HepG2 (cell line): Measurements from ENCODE around the gene HEXA. TPM values are rescaled to one million over a fixed set of nuclear protein-coding genes. Genes with fewer than 3 reads are reported as not detected.

Source experiments
- ATAC-seq: fragments of 200-7000 bp; cut with Tn5 transposase; 3 replicates; pipeline ENCODE4 v1.9.1; 2020; ENCODE audit warnings: mild to moderate bottlenecking, moderate library complexity
- BruUV-seq: library from RNA; stranded (reverse); fragments of 400-500 nt; replicated peaks from 2 replicates; lab custom pipeline; 2021; lab: Mats Ljungman, UMichigan
- CTCF ChIA-PET: fragments of 300-600 bp; formaldehyde crosslinking; extraction: SDS; loops from one replicate; lab custom pipeline; 2021; ENCODE audit warnings: low total read pairs, inconsistent platforms, low intra/inter-chr PET ratio; lab: Yijun Ruan, JAX
- POLR2A ChIA-PET: fragments of 350-600 bp; sonication (Branson Sonifier 250); formaldehyde crosslinking; loops from one replicate; lab custom pipeline; 2020; ENCODE audit warnings: antibody characterized with exemption, inconsistent platforms; lab: Yijun Ruan, JAX
- DNase-seq: peaks from one replicate; pipeline ENCODE4 v3.0.0-alpha.2; 2015; ENCODE audit warnings: low spot score
- FAIRE-seq: peaks from 3 replicates; lab custom pipeline; 2011; peaks lifted over from hg19 to GRCh38; lab: Jason Lieb, UNC
- H2AFZ ChIP-seq: one replicate; pipeline ENCODE4 v1.6.1; 2011; ENCODE audit warnings: low read length, inconsistent platforms
- H3K27ac ChIP-seq: fragments of 300-600 bp; 3 replicates; pipeline ENCODE4 v1.8.0; 2011; ENCODE audit warnings: mixed run types, mild to moderate bottlenecking, mixed read lengths, low read length, inconsistent platforms; ENCODE audit not compliant: insufficient read depth; ENCODE audit errors: extremely low read length
- H3K27me3 ChIP-seq, 2 experiments: fragments of 200-600 bp in 1 of 2; 2 replicates in 1 of 2; 3 replicates in 1 of 2; pipeline versions ENCODE4 v1.6.0 to v1.8.0; 2011; ENCODE audit warnings: low read length in 2 of 2, mild to moderate bottlenecking in 2 of 2, moderate library complexity in 2 of 2, inconsistent platforms in 1 of 2; ENCODE audit not compliant: insufficient read depth in 2 of 2, control insufficient read depth in 1 of 2
- H3K36me3 ChIP-seq, 2 experiments: fragments of 200-600 bp in 1 of 2; replicated peaks in 1 of 2; 2 replicates in 1 of 2; 3 replicates in 1 of 2; pipeline versions ENCODE4 v1.5.1 to v1.8.0; 2011; ENCODE audit warnings: low read length in 2 of 2, inconsistent platforms in 1 of 2; ENCODE audit not compliant: insufficient read depth in 2 of 2, control insufficient read depth in 1 of 2
- H3K4me1 ChIP-seq: 2 replicates; pipeline ENCODE4 v1.5.1; 2012; ENCODE audit warnings: low read length, inconsistent platforms; ENCODE audit not compliant: insufficient read depth
- H3K4me2 ChIP-seq: 2 replicates; pipeline ENCODE4 v1.6.0; 2011; ENCODE audit warnings: low read depth, low read length, inconsistent platforms
- H3K4me3 ChIP-seq, 3 experiments: fragments of 200-600 bp in 1 of 3; sonication (generic), shearing (Covaris generic) in 1 of 3; replicated peaks in 1 of 3; 2 replicates each; pipeline ENCODE4 v1.5.1; 2011 to 2016; ENCODE audit warnings: low read length in 3 of 3, inconsistent platforms in 2 of 3, low read depth in 2 of 3, mild to moderate bottlenecking in 2 of 3, control low read depth in 1 of 3, mixed read lengths in 1 of 3; ENCODE audit not compliant: insufficient read depth in 1 of 3
- H3K79me2 ChIP-seq: one replicate; pipeline ENCODE4 v1.6.1; 2011; ENCODE audit warnings: low read length, inconsistent platforms; ENCODE audit not compliant: insufficient read depth
- H3K9ac ChIP-seq: 2 replicates; pipeline ENCODE4 v1.6.0; 2011; ENCODE audit warnings: mild to moderate bottlenecking, low read depth, low read length, inconsistent platforms; ENCODE audit not compliant: insufficient read depth
- H3K9me3 ChIP-seq: 2 replicates; pipeline ENCODE4 v1.5.1; 2012; ENCODE audit warnings: mild to moderate bottlenecking, low read length
- H4K20me1 ChIP-seq: 2 replicates; pipeline ENCODE4 v1.6.0; 2011; ENCODE audit warnings: inconsistent platforms, mild to moderate bottlenecking, low read length, moderate library complexity; ENCODE audit not compliant: insufficient read depth
- BRD4 ChIP-seq: sonication (generic); formaldehyde crosslinking; IDR thresholded peaks from 2 replicates; pipeline ENCODE4 v1.4.0; 2020; ENCODE audit warnings: missing genetic modification reagents
- GZF1 ChIP-seq: sonication (generic); formaldehyde crosslinking; IDR thresholded peaks from 2 replicates; pipeline ENCODE4 v1.5.1; 2020; ENCODE audit warnings: mild to moderate bottlenecking, missing genetic modification reagents
- MED13 ChIP-seq: sonication (generic); formaldehyde crosslinking; IDR thresholded peaks from 2 replicates; pipeline ENCODE4 v1.5.0; 2020; ENCODE audit warnings: missing genetic modification reagents
- MYNN ChIP-seq: sonication (generic); formaldehyde crosslinking; IDR thresholded peaks from 2 replicates; pipeline ENCODE4 v1.4.0; 2020; ENCODE audit warnings: mild to moderate bottlenecking, low read depth, missing genetic modification reagents
- NFE2L2 ChIP-seq: fragments of 150-350 bp; IDR thresholded peaks from 2 replicates; pipeline ENCODE4 v1.6.1; 2014; ENCODE audit warnings: low read length
- NR2C2 ChIP-seq: sonication (generic); formaldehyde crosslinking; IDR thresholded peaks from 2 replicates; pipeline ENCODE4 v1.4.0; 2020; ENCODE audit warnings: missing genetic modification reagents, mild to moderate bottlenecking, moderate library complexity, borderline replicate concordance
- RXRB ChIP-seq: IDR thresholded peaks from 2 replicates; pipeline ENCODE4 v1.6.1; 2016; ENCODE audit warnings: borderline replicate concordance, missing genetic modification reagents, missing compliant biosample characterization
- SMARCE1 ChIP-seq: fragments of 450-650 bp; IDR thresholded peaks from 2 replicates; pipeline ENCODE4 v1.6.1; 2017; ENCODE audit warnings: borderline replicate concordance
- SNRNP70 ChIP-seq: fragments of 200-400 bp; formaldehyde crosslinking; IDR thresholded peaks from 2 replicates; pipeline ENCODE4 v1.6.1; 2017; ENCODE audit warnings: mild to moderate bottlenecking, low read depth, low read length, moderate library complexity
- TBX2 ChIP-seq: sonication (generic); formaldehyde crosslinking; IDR thresholded peaks from 2 replicates; pipeline ENCODE4 v1.5.0; 2020; ENCODE audit warnings: missing genetic modification reagents, mild to moderate bottlenecking, borderline replicate concordance
- YY1 ChIP-seq: IDR thresholded peaks from 2 replicates; pipeline ENCODE4 v1.6.1; 2011; ENCODE audit warnings: low read length, low read depth, moderate library complexity, mild to moderate bottlenecking; ENCODE audit not compliant: insufficient read depth, insufficient replicate concordance
- ZNF598 ChIP-seq: sonication (generic); formaldehyde crosslinking; IDR thresholded peaks from 2 replicates; pipeline ENCODE4 v1.5.1; 2020; ENCODE audit warnings: mild to moderate bottlenecking, missing genetic modification reagents, borderline replicate concordance
- ZNF605 ChIP-seq: sonication (generic); formaldehyde crosslinking; IDR thresholded peaks from 2 replicates; pipeline ENCODE4 v1.8.0; 2022; ENCODE audit warnings: mild to moderate bottlenecking, missing genetic modification reagents
- ZNF672 ChIP-seq: sonication (generic); formaldehyde crosslinking; IDR thresholded peaks from 2 replicates; pipeline ENCODE4 v1.8.1; 2022; ENCODE audit warnings: missing genetic modification reagents
- WGBS: methylation state at CpG from one replicate; pipeline ENCODE4 v1.1.6; 2017; ENCODE audit warnings: low lambda C conversion rate; 5-methylcytosine and 5-hydroxymethylcytosine counted together
- in situ Hi-C: cut with HindIII; loops from 2 replicates; pipeline ENCODE4 v1.10.0; 2017; ENCODE audit warnings: low pct_unique_long_range_greater_than_20kb; ENCODE audit not compliant: extremely low pct_ligation_motif_present
- intact Hi-C: fragments of 100-400 bp; cut with micrococcal nuclease; formaldehyde crosslinking; loops from one replicate; pipeline ENCODE4 v1.10.0; 2022; ENCODE audit not compliant: unreplicated experiment
- polyA plus RNA-seq, 8 experiments: library from polyadenylated mRNA; depleted of rRNA in 3 of 8; stranded (reverse) in 7 of 8; unstranded in 1 of 8; fragments of >200 nt; fragmentation: Illumina TruSeq in 4 of 8; extraction: Trizol in 4 of 8; gene quantifications; 2 replicates each; pipeline versions ENCODE4 v1.2.1 to v1.2.3, GENCODE V29; 2011 to 2016; ENCODE audit warnings: low read depth in 4 of 8, missing spikeins in 1 of 8, mixed read lengths in 1 of 8; ENCODE audit not compliant: insufficient read depth in 1 of 8
- total RNA-seq, 5 experiments: library from RNA; depleted of rRNA; stranded (reverse); fragments of >200 nt; fragmentation: Illumina TruSeq; extraction: Trizol; gene quantifications; 2 replicates each; pipeline ENCODE4 v1.2.3, GENCODE V29; 2016; ENCODE audit warnings: low read depth in 1 of 5
- TF ChIP-seq, protein P1 (sequence below): sonication (generic); formaldehyde crosslinking; IDR thresholded peaks from 2 replicates; pipeline ENCODE4 v1.4.0; 2020; ENCODE audit warnings: missing genetic modification reagents
- TF ChIP-seq, protein P2 (sequence below): sonication (generic); formaldehyde crosslinking; IDR thresholded peaks from 2 replicates; pipeline ENCODE4 v1.5.0; 2020; ENCODE audit warnings: missing genetic modification reagents
- TF ChIP-seq, protein P3 (sequence below): sonication (generic); formaldehyde crosslinking; IDR thresholded peaks from 2 replicates; pipeline ENCODE4 v1.8.1; 2023; ENCODE audit warnings: mild to moderate bottlenecking, inconsistent platforms, moderate library complexity, missing genetic modification reagents, borderline replicate concordance

The HEXA gene
- total and polyA plus RNA-seq, 2 of the 13 experiments (the other 11 are each of a cell fraction or from before 2014, with no cell fraction given): 106 to 219 TPM

DNA sequence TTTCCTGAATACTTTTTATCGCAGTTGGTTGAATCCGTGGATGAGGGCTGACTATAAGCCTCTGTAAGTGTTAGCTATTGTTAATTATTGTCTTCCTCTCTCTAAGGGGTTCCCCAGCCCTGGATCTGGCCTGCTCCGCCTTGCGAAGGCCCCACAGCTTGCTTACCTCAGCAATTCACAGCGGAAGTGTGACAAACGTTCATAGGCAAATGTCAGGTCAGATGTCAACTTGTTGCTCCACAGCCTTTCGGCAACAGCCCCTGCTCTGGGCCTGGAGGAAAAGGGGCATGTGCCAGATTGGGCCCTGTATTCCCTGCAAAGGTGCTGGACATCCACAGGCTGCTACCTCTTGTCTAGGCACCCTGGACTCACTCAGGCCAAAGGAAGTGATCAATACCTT is 30.5 kb downstream of the HEXA start:
- Histone ChIP-seq H4K20me1 (no peaks in the 10 kb centered on the region), H3K27me3 (no peaks in the 10 kb centered on the region), H2AFZ (no peak overlapping the region), H3K9ac (no peak overlapping the region), H3K4me3 (no peak overlapping the region), H3K36me3 (peaks cover 37 to 53% of the 10 kb centered on the region in 2 experiments), H3K27ac (no peak overlapping the region), H3K79me2 (no peaks in the 10 kb centered on the region), H3K4me2 (no peak overlapping the region), H3K4me1 (peaks cover 9% of the 10 kb centered on the region; the same call in 1 of the 2 replicates), H3K9me3 (no peaks in the 10 kb centered on the region)
- no peak for ATAC-seq
- FAIRE-seq: no peak
- BruUV-seq: TSS peak; percentile 11
- no peak for DNase-seq
- in situ Hi-C loops: no loop called here
- intact Hi-C loops: loop anchor here (10.0 kb wide), 1 partner anchor 190 kb away; no protein-coding TSS in a partner anchor
- 91% methylated on average over 6 of the region's 7 CpGs for WGBS
- TF ChIP-seq MYNN (CRISPR knock-in tag) (no peak), MED13 (CRISPR knock-in tag) (no peak), YY1 (no peak), RXRB (CRISPR knock-in tag) (no peak), BRD4 (no peak), SNRNP70 (no peak), ZNF672 (CRISPR knock-in tag) (no peak), ZNF598 (CRISPR knock-in tag) (no peak), NFE2L2 (no peak), TBX2 (CRISPR knock-in tag) (no peak), NR2C2 (no peak), ZNF605 (no peak), SMARCE1 (no peak), GZF1 (no peak)
- TF ChIP-seq, protein P1, sequence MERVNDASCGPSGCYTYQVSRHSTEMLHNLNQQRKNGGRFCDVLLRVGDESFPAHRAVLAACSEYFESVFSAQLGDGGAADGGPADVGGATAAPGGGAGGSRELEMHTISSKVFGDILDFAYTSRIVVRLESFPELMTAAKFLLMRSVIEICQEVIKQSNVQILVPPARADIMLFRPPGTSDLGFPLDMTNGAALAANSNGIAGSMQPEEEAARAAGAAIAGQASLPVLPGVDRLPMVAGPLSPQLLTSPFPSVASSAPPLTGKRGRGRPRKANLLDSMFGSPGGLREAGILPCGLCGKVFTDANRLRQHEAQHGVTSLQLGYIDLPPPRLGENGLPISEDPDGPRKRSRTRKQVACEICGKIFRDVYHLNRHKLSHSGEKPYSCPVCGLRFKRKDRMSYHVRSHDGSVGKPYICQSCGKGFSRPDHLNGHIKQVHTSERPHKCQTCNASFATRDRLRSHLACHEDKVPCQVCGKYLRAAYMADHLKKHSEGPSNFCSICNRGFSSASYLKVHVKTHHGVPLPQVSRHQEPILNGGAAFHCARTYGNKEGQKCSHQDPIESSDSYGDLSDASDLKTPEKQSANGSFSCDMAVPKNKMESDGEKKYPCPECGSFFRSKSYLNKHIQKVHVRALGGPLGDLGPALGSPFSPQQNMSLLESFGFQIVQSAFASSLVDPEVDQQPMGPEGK: no peak
- TF ChIP-seq, protein P2, sequence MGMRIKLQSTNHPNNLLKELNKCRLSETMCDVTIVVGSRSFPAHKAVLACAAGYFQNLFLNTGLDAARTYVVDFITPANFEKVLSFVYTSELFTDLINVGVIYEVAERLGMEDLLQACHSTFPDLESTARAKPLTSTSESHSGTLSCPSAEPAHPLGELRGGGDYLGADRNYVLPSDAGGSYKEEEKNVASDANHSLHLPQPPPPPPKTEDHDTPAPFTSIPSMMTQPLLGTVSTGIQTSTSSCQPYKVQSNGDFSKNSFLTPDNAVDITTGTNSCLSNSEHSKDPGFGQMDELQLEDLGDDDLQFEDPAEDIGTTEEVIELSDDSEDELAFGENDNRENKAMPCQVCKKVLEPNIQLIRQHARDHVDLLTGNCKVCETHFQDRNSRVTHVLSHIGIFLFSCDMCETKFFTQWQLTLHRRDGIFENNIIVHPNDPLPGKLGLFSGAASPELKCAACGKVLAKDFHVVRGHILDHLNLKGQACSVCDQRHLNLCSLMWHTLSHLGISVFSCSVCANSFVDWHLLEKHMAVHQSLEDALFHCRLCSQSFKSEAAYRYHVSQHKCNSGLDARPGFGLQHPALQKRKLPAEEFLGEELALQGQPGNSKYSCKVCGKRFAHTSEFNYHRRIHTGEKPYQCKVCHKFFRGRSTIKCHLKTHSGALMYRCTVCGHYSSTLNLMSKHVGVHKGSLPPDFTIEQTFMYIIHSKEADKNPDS (CRISPR knock-in tag): no peak
- TF ChIP-seq, protein P3, sequence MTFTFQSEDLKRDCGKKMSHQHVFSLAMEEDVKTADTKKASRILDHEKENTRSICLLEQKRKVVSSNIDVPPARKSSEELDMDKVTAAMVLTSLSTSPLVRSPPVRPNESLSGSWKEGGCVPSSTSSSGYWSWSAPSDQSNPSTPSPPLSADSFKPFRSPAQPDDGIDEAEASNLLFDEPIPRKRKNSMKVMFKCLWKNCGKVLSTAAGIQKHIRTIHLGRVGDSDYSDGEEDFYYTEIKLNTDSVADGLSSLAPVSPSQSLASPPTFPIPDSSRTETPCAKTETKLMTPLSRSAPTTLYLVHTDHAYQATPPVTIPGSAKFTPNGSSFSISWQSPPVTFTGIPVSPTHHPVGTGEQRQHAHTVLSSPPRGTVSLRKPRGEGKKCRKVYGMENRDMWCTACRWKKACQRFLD (CRISPR knock-in tag): no peak
- ChIA-PET POLR2A (no interaction called here), CTCF (no interaction called here)
